WTC11 (cell line): ENCODE measurements around the gene TCTN3.

Source experiments
- CTCF ChIP-seq: fragments of 200-600 bp; IDR thresholded peaks from 2 replicates; pipeline ENCODE4 v1.8.0; 2022; ENCODE audit warnings: antibody characterized with exemption
- MAX ChIP-seq: sonication (generic); formaldehyde crosslinking; IDR thresholded peaks from 2 replicates; pipeline ENCODE4 v1.8.0; 2022; ENCODE audit warnings: mild to moderate bottlenecking, missing genetic modification reagents
- TEAD4 ChIP-seq: sonication (generic); formaldehyde crosslinking; IDR thresholded peaks from 2 replicates; pipeline ENCODE4 v1.8.0; 2022; ENCODE audit warnings: mild to moderate bottlenecking, missing genetic modification reagents
- TP53 ChIP-seq: sonication (generic); formaldehyde crosslinking; IDR thresholded peaks from 2 replicates; pipeline ENCODE4 v1.8.1; 2023; ENCODE audit warnings: mild to moderate bottlenecking, missing genetic modification reagents
- USF1 ChIP-seq: sonication (generic); formaldehyde crosslinking; IDR thresholded peaks from 2 replicates; pipeline ENCODE4 v1.8.0; 2022; ENCODE audit warnings: mild to moderate bottlenecking, missing genetic modification reagents
- ZNF138 ChIP-seq: sonication (generic); formaldehyde crosslinking; conservative IDR thresholded peaks from 2 replicates; pipeline ENCODE4 v1.8.1; 2022; ENCODE audit warnings: mild to moderate bottlenecking, moderate library complexity, missing genetic modification reagents

- TF ChIP-seq MAX (no peak), CTCF (no peak), TEAD4 (no peak), ZNF138 (no peak), TP53 (no peak), USF1 (CRISPR knock-in tag) (no peak)
Observed at GRCh38 chr10:95648138-95648537, 45.6 kb downstream of the TCTN3 start.
